ENCODE results near the gene FILIP1L. TPM values are rescaled to one million over a fixed set of nuclear protein-coding genes. Genes with fewer than 3 reads are reported as not detected.

FILIP1L gene
- total RNA-seq, 2 donors from 2014 or later = 270 to 279 TPM

DNA sequence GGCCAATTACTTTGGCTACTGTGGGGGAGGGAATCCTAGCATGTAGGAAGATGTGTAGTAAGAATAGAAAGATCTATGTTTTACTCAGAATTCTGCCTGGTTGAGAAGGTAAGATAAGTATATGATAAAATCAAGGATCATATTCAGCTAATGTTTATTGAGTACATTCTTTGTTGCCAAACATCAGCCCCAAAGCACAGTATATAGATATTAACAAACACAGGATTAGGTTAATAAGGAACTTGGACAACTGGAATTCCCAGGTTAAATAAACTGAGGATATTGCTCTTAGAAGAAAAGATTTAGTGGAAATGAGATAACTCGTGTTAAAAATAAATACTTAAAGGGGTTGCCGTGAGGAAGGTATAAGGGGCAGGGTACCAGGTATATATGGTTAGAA is 129.6 kb downstream of the FILIP1L start:
- ATAC-seq (ENCODE audit: insufficient number of reproducible peaks, low FRiP score, low read depth) (no peak), DNase-seq (ENCODE audit: low spot score) (no peak)
- Histone ChIP-seq H3K36me3 (no peaks in the 10 kb centered on the region), H3K27ac (no peak overlapping the region), H3K9me3 (no peaks in the 10 kb centered on the region), H3K27me3 (replicated peaks; ENCODE audit: insufficient read depth) (no peaks in the 10 kb centered on the region), H3K4me3 (no peak overlapping the region), H3K4me1 (ENCODE audit: control insufficient read depth in 1 of 2, low read depth in 2 of 2) (peaks cover 0 to 6% of the 10 kb centered on the region in 2 donors)
- TF ChIP-seq, protein P1, sequence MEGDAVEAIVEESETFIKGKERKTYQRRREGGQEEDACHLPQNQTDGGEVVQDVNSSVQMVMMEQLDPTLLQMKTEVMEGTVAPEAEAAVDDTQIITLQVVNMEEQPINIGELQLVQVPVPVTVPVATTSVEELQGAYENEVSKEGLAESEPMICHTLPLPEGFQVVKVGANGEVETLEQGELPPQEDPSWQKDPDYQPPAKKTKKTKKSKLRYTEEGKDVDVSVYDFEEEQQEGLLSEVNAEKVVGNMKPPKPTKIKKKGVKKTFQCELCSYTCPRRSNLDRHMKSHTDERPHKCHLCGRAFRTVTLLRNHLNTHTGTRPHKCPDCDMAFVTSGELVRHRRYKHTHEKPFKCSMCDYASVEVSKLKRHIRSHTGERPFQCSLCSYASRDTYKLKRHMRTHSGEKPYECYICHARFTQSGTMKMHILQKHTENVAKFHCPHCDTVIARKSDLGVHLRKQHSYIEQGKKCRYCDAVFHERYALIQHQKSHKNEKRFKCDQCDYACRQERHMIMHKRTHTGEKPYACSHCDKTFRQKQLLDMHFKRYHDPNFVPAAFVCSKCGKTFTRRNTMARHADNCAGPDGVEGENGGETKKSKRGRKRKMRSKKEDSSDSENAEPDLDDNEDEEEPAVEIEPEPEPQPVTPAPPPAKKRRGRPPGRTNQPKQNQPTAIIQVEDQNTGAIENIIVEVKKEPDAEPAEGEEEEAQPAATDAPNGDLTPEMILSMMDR (IDR thresholded peaks at IDR 0.05) = no peak

DNA sequence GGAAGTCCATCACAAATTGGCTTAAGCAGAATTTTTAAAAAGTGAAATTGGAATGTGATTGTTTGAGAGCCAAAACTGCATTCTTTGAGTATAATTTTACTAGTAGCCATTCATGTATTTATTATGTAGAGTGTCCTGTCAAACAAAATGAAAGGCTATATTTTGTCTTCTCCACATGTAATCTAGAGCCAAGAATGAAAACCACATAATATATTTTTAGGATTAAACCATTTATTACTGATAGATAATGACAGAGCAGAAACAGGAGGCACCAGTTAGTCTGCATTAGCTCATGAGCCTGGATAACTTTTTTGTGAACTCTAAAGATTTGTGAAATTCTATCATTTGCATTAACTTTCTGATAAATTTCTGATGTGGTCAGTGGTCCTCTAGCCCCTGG is 130.2 kb downstream of the FILIP1L start:
- Histone ChIP-seq H3K9me3 (no peaks in the 10 kb centered on the region), H3K27me3 (replicated peaks; ENCODE audit: insufficient read depth) (no peaks in the 10 kb centered on the region), H3K27ac (no peak overlapping the region), H3K36me3 (no peaks in the 10 kb centered on the region), H3K4me3 (no peak overlapping the region), H3K4me1 (ENCODE audit: control insufficient read depth in 1 of 2, low read depth in 2 of 2) (peaks cover 0 to 6% of the 10 kb centered on the region in 2 donors)
- ATAC-seq (ENCODE audit: insufficient number of reproducible peaks, low FRiP score, low read depth) = no peak
- no peak for DNase-seq (ENCODE audit: low spot score)
- TF ChIP-seq, protein P1 (IDR thresholded peaks at IDR 0.05) = no peak

DNA sequence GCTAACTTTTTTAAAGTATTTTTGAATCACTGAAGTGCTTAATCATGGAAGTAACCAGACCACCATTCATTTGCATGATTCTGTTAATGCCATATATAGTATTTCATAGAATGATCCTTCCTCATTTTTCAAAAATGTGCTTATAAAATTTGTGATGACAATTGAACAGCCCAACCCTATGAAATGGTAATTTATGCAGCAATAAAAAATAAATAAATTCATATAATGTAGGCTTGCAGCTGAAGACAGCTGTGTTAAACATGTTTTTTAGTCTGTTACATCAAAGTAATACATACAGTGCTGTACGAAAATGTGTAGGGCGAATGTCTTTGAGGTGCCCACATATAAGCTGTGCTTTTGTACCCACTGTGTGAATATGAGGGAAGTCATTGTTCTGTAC is 131.7 kb downstream of the FILIP1L start:
- DNase-seq (ENCODE audit: low spot score) = no peak
- ATAC-seq (ENCODE audit: insufficient number of reproducible peaks, low FRiP score, low read depth) = no peak
- Histone ChIP-seq H3K27ac (no peak overlapping the region), H3K9me3 (no peaks in the 10 kb centered on the region), H3K4me3 (no peak overlapping the region), H3K27me3 (replicated peaks; ENCODE audit: insufficient read depth) (no peaks in the 10 kb centered on the region), H3K4me1 (ENCODE audit: control insufficient read depth in 1 of 2, low read depth in 2 of 2) (peaks cover 0 to 6% of the 10 kb centered on the region in 2 donors), H3K36me3 (no peaks in the 10 kb centered on the region)
- TF ChIP-seq, protein P1 (IDR thresholded peaks at IDR 0.05) = no peak

DNA sequence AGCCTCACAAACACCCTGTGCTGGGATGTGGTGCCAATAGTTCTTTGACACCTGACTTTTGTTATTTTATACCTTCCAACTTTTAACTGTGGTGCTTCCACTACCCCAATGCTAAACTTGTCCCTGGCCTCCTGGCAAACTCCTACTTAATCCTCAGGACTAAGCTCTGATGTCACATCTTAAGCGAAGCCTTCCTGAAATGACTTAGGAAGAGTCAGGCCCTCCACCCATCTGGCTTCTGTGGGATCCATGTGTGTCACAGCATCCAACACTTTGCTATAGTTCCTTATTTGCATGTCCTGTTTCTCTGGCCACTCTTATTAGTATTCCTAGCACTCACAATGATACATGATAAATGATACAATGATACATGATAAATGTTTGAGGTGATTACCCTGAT is 133.2 kb downstream of the FILIP1L start:
- ATAC-seq (ENCODE audit: insufficient number of reproducible peaks, low FRiP score, low read depth) = no peak
- H3K27ac ChIP-seq = no peak overlapping the region

DNA sequence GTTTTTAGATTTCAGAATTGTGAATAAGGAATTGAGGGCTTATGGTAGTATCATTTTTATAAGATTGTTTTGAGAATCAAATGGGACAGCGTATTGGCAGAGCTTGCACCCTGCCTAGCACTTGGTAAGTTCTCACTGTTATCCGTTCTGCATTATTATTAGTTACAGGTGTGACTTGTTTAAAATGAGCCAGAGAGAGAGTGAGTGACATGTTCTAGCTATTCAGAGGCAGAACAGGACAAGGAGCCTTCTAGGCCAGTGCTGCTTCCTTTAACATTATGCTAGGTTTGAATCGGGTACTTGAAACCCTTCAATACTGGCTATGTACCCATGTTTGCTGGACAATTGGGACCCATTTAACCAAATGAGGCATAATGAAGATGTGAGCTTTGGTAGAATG is 133.7 kb downstream of the FILIP1L start:
- Histone ChIP-seq H3K4me1 (ENCODE audit: control insufficient read depth in 1 of 2, low read depth in 2 of 2) (peaks cover 0 to 6% of the 10 kb centered on the region in 2 donors), H3K4me3 (no peak overlapping the region), H3K9me3 (no peaks in the 10 kb centered on the region), H3K27me3 (replicated peaks; ENCODE audit: insufficient read depth) (no peaks in the 10 kb centered on the region), H3K27ac (no peak overlapping the region), H3K36me3 (no peaks in the 10 kb centered on the region)
- ATAC-seq (ENCODE audit: insufficient number of reproducible peaks, low FRiP score, low read depth) (no peak), DNase-seq (ENCODE audit: low spot score) (no peak)
- TF ChIP-seq, protein P1 (IDR thresholded peaks at IDR 0.05) = no peak

More for the DNA sequence above, 133.2 kb downstream of the FILIP1L start:
- TF ChIP-seq, protein P1 (IDR thresholded peaks at IDR 0.05) = no peak
- Histone ChIP-seq H3K4me3 (no peak overlapping the region), H3K4me1 (ENCODE audit: control insufficient read depth in 1 of 2, low read depth in 2 of 2) (peaks cover 0 to 6% of the 10 kb centered on the region in 2 donors), H3K36me3 (no peaks in the 10 kb centered on the region), H3K27me3 (replicated peaks; ENCODE audit: insufficient read depth) (no peaks in the 10 kb centered on the region), H3K9me3 (no peaks in the 10 kb centered on the region)
- DNase-seq (ENCODE audit: low spot score) = no peak
